ENCODE data around the gene ABCA2.
"Not testable (repeated sequence)": the region's sequence is repeated elsewhere in the genome, so short reads cannot be mapped to it uniquely, and the experiment has no call there.

ABCA2 gene

GRCh38 chr9:137064880-137065164 is 36.8 kb upstream of the ABCA2 start:
- no peak for DNase-seq (ENCODE audit: low read depth, low spot score)
- POLR2A ChIA-PET: no interaction called here
- CTCF ChIA-PET: interaction anchor here (1.2 to 21.0 kb wide), 16 partner anchors 8 to 287 kb away, joined by 3 to 364 read pairs (median 6); partner anchors contain the start of genes ABCA2, ENTPD2, FUT7 and MAN1B1

GRCh38 chr9:137064027-137064879 is 36.2 kb upstream of the ABCA2 start:
- H3K4me3 ChIP-seq (ENCODE audit: low read depth, low read length): no peak overlapping the region
- DNase-seq (ENCODE audit: low read depth, low spot score): no peak
- peak; percentile 98 for TF ChIP-seq CTCF (IDR thresholded peaks at IDR 0.05; ENCODE audit: insufficient read depth, low read length, missing control alignments)
- POLR2A ChIA-PET: interaction anchor here (0.6 kb wide), 1 partner anchor 141 kb away, joined by 4 read pairs; the partner anchor contains the start of gene TMEM203
- CTCF ChIA-PET: interaction anchor here (0.7 to 21.0 kb wide), 21 partner anchors 8 to 286 kb away, joined by 3 to 364 read pairs (median 4); partner anchors contain the start of genes ABCA2, ENTPD2, FUT7 and MAN1B1

More at GRCh38 chr9:137064880-137065164, 36.8 kb upstream of the ABCA2 start:
- no peak overlapping the region for H3K4me3 ChIP-seq (ENCODE audit: low read depth, low read length)
- TF ChIP-seq CTCF (IDR thresholded peaks at IDR 0.05; ENCODE audit: insufficient read depth, low read length, missing control alignments): no peak

- no peak for TF ChIP-seq CTCF (IDR thresholded peaks at IDR 0.05; ENCODE audit: insufficient read depth, low read length, missing control alignments)
- DNase-seq (ENCODE audit: low read depth, low spot score): no peak
- ChIA-PET POLR2A (no interaction called here), CTCF (interaction anchor here (0.7 to 21.0 kb wide), 20 partner anchors 9 to 286 kb away, joined by 3 to 364 read pairs (median 4); partner anchors contain the start of genes ABCA2, ENTPD2, FUT7 and MAN1B1)
- no peak overlapping the region for H3K4me3 ChIP-seq (ENCODE audit: low read depth, low read length)
Measured at GRCh38 chr9:137063311-137064026, 35.4 kb upstream of the ABCA2 start.

GRCh38 chr9:137062798-137063197 is 34.8 kb upstream of the ABCA2 start:
- DNase-seq (ENCODE audit: low read depth, low spot score); H3K4me3 ChIP-seq (ENCODE audit: low read depth, low read length); POLR2A ChIA-PET: not testable (repeated sequence)
- CTCF ChIA-PET: interaction anchor here (2.6 to 21.0 kb wide), 5 partner anchors 11 to 276 kb away, joined by 6 to 364 read pairs (median 208); partner anchors contain the start of genes ABCA2, ENTPD2, FUT7 and MAN1B1

GRCh38 chr9:137062384-137062783 is 34.3 kb upstream of the ABCA2 start:
- ChIA-PET CTCF (interaction anchor here (2.6 to 21.0 kb wide), 5 partner anchors 11 to 275 kb away, joined by 6 to 364 read pairs (median 208); partner anchors contain the start of genes ABCA2, ENTPD2, FUT7 and MAN1B1), POLR2A (no interaction called here)
- no peak for TF ChIP-seq CTCF (IDR thresholded peaks at IDR 0.05; ENCODE audit: insufficient read depth, low read length, missing control alignments)
- no peak for DNase-seq (ENCODE audit: low read depth, low spot score)
- H3K4me3 ChIP-seq (ENCODE audit: low read depth, low read length): no peak overlapping the region

- DNase-seq (ENCODE audit: low read depth, low spot score): no peak
- TF ChIP-seq CTCF (IDR thresholded peaks at IDR 0.05; ENCODE audit: insufficient read depth, low read length, missing control alignments): no peak
- no peak overlapping the region for H3K4me3 ChIP-seq (ENCODE audit: low read depth, low read length)
- CTCF ChIA-PET: interaction anchor here (0.7 to 21.0 kb wide), 8 partner anchors 7 to 271 kb away, joined by 3 to 364 read pairs (median 8); partner anchors contain the start of genes ABCA2, ENTPD2, FUT7 and NPDC1
- POLR2A ChIA-PET: interaction anchor here (0.6 kb wide), 1 partner anchor 174 kb away, joined by 3 read pairs; no protein-coding TSS in a partner anchor
Measured at GRCh38 chr9:137058521-137059234, 30.6 kb upstream of the ABCA2 start.
